Esophagus (tissue), 2 donors: ENCODE measurements around the gene GOLGA6C. TPM values are rescaled to one million over a fixed set of nuclear protein-coding genes. Genes with fewer than 3 reads are reported as not detected.
"Not testable (repeated sequence)": the region's sequence is repeated elsewhere in the genome, so short reads cannot be mapped to it uniquely, and the experiment has no call there.

Experiments used
- H3K27ac ChIP-seq, 2 donors: one replicate each; pipeline ENCODE4 v1.5.1; 2013; ENCODE audit warnings: low read depth in 2 of 2, mild to moderate bottlenecking in 2 of 2, inconsistent platforms in 1 of 2, low read length in 1 of 2, moderate library complexity in 1 of 2
- H3K27me3 ChIP-seq, 2 donors: one replicate each; pipeline ENCODE4 v1.6.1; 2013; ENCODE audit warnings: low read length in 2 of 2, control low read depth in 1 of 2, mild to moderate bottlenecking in 1 of 2; ENCODE audit not compliant: insufficient read depth in 2 of 2, control insufficient read depth in 1 of 2
- H3K36me3 ChIP-seq, 2 donors: one replicate each; pipeline ENCODE4 v1.6.1; 2013; ENCODE audit warnings: low read length in 1 of 2; ENCODE audit not compliant: control insufficient read depth in 2 of 2, insufficient read depth in 2 of 2
- H3K4me1 ChIP-seq, 2 donors: one replicate each; pipeline ENCODE4 v1.6.1; 2013; ENCODE audit warnings: low read length in 1 of 2; ENCODE audit not compliant: control insufficient read depth in 2 of 2, insufficient read depth in 2 of 2
- H3K4me3 ChIP-seq, 2 donors: one replicate each; pipeline ENCODE4 v1.5.1; 2013; ENCODE audit warnings: low read length in 2 of 2, mild to moderate bottlenecking in 2 of 2, low read depth in 1 of 2, moderate library complexity in 1 of 2
- H3K9me3 ChIP-seq, 2 donors: one replicate each; pipeline ENCODE4 v1.6.1; 2013; ENCODE audit warnings: mild to moderate bottlenecking in 2 of 2, low read depth in 1 of 2, low read length in 1 of 2, moderate library complexity in 1 of 2; ENCODE audit not compliant: control insufficient read depth in 2 of 2, insufficient read depth in 1 of 2
- WGBS, 2 donors: extraction: QIAGEN DNeasy Blood & Tissue Kit; methylation state at CpG; one replicate each; pipeline ENCODE4 v1.1.7; 2013; 5-methylcytosine and 5-hydroxymethylcytosine counted together
- polyA plus RNA-seq, 2 donors: library from polyadenylated mRNA; stranded (reverse); fragments of 200-250 nt; gene quantifications; one replicate each; pipeline ENCODE4 v1.2.3, GENCODE V29; 2013
- donor health status: healthy with polysubstance abuse.
- donor health status: Bipolar disorder and iron deficiency.

The GOLGA6C gene
- polyA plus RNA-seq, 2 donors: not detected

DNA sequence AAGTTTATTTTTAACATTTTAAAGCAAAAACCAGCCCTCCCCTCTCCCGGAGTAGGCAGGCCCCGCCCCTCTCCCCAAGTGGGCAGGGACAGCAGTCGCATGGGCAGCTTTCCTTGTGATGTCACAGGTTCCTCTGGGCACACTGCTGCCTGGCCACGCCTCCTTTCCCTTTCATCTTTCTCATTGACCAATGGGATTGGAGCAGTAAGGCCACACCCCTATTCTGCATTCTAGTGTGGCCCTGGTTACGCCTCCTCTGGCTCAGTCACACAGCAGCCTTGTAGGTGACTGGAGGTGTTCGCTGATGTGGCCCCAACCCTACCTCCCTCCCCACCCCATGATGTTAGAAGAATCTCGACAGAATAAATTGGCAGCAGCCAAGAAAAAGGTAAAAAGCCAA is 24.4 kb downstream of the GOLGA6C start, which contains the start of gene GOLGA6D:
GOLGA6D (plus strand) TSS at position 264 of the 400 bp plus-strand sequence; CDS start at position 305, 41 bp downstream.
- H3K27ac ChIP-seq, H3K27me3 ChIP-seq, H3K4me3 ChIP-seq, H3K9me3 ChIP-seq, H3K36me3 ChIP-seq, H3K4me1 ChIP-seq: not testable (repeated sequence)
- 73% methylated on average over 2 of the region's 7 CpGs; no CpG with 5 or more reads in 1 of the 2 donors for WGBS, 2 donors

DNA sequence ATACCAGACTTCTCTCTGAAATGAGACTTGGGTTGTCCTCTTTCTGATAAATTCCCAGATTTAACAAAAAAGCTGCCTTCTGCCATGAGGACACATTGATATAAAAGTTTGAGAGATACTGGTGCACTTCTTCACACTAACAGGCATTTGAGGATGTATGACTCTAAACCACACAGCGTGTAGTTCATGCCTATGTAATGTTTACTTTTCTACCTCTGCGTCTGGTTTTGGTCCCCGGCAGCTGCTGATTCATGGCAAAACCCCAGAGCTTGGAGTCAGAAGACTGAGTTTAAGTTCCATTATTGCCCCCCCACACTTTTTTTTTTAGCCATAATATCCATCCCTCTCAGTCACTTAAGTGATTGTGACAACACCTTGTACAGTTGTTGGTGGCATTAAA is 26.0 kb downstream of the GOLGA6C start:
- H3K4me1 ChIP-seq, H3K36me3 ChIP-seq, H3K27ac ChIP-seq, H3K9me3 ChIP-seq, H3K4me3 ChIP-seq, H3K27me3 ChIP-seq: not testable (repeated sequence)
- WGBS, 2 donors: no CpG with 5 or more reads among the region's 3 CpGs

- 57 to 73% methylated on average over 3 to 6 of the region's 18 CpGs for WGBS, 2 donors
- not testable (repeated sequence) for H3K36me3 ChIP-seq, H3K4me3 ChIP-seq, H3K27me3 ChIP-seq, H3K4me1 ChIP-seq, H3K27ac ChIP-seq, H3K9me3 ChIP-seq
These were observed 35.5 kb downstream of the GOLGA6C start for GRCh38 chr15:75293660-75294059.

DNA sequence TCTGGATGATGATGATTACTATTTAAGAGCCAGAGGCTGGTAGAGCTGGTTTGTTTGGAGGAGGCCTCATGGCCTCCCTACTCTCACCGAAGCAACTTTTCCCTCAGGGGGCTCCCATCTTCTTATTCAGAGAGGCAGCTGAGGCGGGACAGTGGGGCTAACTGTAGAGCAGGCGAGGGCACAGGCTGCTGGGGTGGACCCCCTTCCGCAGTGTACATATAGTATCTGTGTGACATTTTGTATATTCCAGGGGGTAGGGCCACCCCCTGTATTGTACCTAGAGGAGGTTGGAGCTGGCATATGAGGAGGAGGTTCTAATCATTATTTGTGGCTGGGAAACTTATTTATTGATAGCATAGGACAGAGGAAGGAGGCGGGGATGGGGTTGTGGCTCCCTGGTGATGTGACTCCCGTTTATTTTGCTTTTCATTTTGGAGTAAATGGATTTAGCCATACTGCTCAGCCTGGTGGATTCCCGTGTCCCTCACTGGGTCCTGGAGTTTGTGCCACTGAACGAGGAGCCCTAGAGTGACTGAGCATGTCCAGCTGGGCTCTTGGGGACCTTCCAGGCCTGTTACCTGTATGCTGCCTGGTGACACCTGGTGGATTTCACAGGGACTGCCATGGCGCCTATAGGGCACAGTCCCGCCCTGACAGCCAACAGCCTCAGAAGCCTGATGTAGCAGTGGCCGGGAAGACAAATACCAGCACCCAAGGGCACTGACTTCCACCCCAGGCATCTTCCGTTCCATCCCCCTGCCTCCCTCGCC is 40.6 kb downstream of the GOLGA6C start:
- not testable (repeated sequence) for H3K4me1 ChIP-seq, H3K9me3 ChIP-seq, H3K27ac ChIP-seq, H3K27me3 ChIP-seq, H3K4me3 ChIP-seq, H3K36me3 ChIP-seq
- 64 to 78% methylated on average over 3 to 6 of the region's 13 CpGs for WGBS, 2 donors

DNA sequence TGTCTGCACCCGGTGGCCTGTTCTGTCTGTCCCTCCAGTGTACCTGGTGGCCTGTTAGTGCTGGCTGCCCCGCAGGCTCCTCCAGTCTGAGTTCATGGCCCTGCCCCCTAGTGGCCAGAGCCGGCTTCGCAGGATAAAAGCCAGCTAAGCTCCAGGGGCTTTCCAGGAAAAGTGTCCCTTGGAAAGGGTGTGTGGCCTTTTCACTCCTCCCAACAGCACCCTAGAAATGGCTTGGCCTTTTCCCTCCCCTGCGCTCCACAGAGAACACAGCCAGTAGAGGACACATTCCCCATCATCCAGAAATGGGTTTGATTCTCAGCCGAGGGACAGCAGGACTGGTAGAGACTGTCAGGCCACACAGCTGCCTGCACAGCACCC is 41.2 kb downstream of the GOLGA6C start:
- H3K4me3 ChIP-seq, H3K27me3 ChIP-seq, H3K36me3 ChIP-seq, H3K27ac ChIP-seq, H3K9me3 ChIP-seq, H3K4me1 ChIP-seq: not testable (repeated sequence)
- 21 to 23% methylated on average over 5 to 6 of the region's 6 CpGs for WGBS, 2 donors

- H3K4me1 ChIP-seq, H3K36me3 ChIP-seq, H3K27me3 ChIP-seq, H3K4me3 ChIP-seq, H3K9me3 ChIP-seq, H3K27ac ChIP-seq: not testable (repeated sequence)
- 40 to 54% methylated on average over 5 of the region's 6 CpGs for WGBS, 2 donors
These were observed 41.9 kb downstream of the GOLGA6C start for GRCh38 chr15:75300026-75300425.

GRCh38 chr15:75302318-75302717 is 44.2 kb downstream of the GOLGA6C start:
- 87 to 89% methylated on average over 9 of the region's 9 CpGs for WGBS, 2 donors

DNA sequence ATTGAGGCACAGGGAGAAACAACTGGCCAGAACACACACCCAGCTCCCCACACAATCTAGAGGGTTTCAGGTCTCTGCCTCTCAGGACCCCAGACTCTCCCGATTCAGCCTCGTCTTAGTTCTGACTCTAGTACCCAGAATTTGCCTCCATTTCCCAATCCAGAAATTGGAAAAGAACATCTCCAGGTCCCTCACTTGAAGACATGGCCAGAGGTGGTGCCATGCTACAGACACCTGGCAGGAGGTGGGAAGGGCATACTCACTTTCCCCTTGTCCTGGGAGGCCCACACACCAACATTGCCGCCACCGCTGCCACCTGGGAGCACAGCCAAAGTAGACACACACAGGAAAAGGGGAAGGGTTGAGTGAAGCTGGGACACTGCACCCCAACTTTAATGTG is 44.6 kb downstream of the GOLGA6C start:
- not testable (repeated sequence) for H3K27me3 ChIP-seq, H3K9me3 ChIP-seq, H3K36me3 ChIP-seq, H3K27ac ChIP-seq, H3K4me1 ChIP-seq, H3K4me3 ChIP-seq
- WGBS, 2 donors: 91 to 94% methylated on average over 4 of the region's 4 CpGs

More at GRCh38 chr15:75302318-75302717, 44.2 kb downstream of the GOLGA6C start:
- Histone ChIP-seq H3K4me3 (no peak overlapping the region), H3K27ac (no peak overlapping the region), H3K4me1 (no peaks in the 10 kb centered on the region), H3K9me3 (no peaks in the 10 kb centered on the region), H3K36me3 (no peaks in the 10 kb centered on the region), H3K27me3 (no peaks in the 10 kb centered on the region)

- Histone ChIP-seq H3K36me3 (no peaks in the 10 kb centered on the region), H3K27me3 (no peaks in the 10 kb centered on the region), H3K27ac (no peak overlapping the region), H3K9me3 (no peaks in the 10 kb centered on the region), H3K4me1 (no peaks in the 10 kb centered on the region), H3K4me3 (no peak overlapping the region)
- WGBS, 2 donors: 49% methylated on average over 3 of the region's 3 CpGs
These were observed 48.1 kb downstream of the GOLGA6C start for GRCh38 chr15:75306188-75306587.

- Histone ChIP-seq H3K9me3 (no peaks in the 10 kb centered on the region), H3K4me1 (peaks cover 0 to 1% of the 10 kb centered on the region in 2 donors), H3K4me3 (no peak overlapping the region), H3K27ac (no peak overlapping the region), H3K27me3 (no peaks in the 10 kb centered on the region), H3K36me3 (no peaks in the 10 kb centered on the region)
- WGBS, 2 donors: 30 to 32% methylated on average over 15 of the region's 15 CpGs
These were observed 49.8 kb downstream of the GOLGA6C start for GRCh38 chr15:75307778-75308390.
